Measurements from ENCODE around the gene ADRA2C.
"Not testable (repeated sequence)": the region's sequence is repeated elsewhere in the genome, so short reads cannot be mapped to it uniquely, and the experiment has no call there.

ADRA2C gene

GRCh38 chr4:3801521-3801920, 35.3 kb downstream of the ADRA2C start:
- no peak for DNase-seq

- no peak for DNase-seq
These were observed 35.9 kb downstream of the ADRA2C start for GRCh38 chr4:3801931-3802550.

- no peak for DNase-seq
These were observed 36.6 kb downstream of the ADRA2C start for GRCh38 chr4:3802571-3803474.

- no peak for DNase-seq
These were observed 37.3 kb downstream of the ADRA2C start for GRCh38 chr4:3803475-3803847.

- DNase-seq, result no peak
These were observed 37.8 kb downstream of the ADRA2C start for GRCh38 chr4:3803946-3804345.

GRCh38 chr4:3805026-3805425, 38.8 kb downstream of the ADRA2C start:
- no peak for DNase-seq

- DNase-seq, result no peak
These were observed 39.5 kb downstream of the ADRA2C start for GRCh38 chr4:3805731-3806130.

- DNase-seq, result no peak
These were observed 41.1 kb downstream of the ADRA2C start for GRCh38 chr4:3807311-3807710.

- no peak for DNase-seq
These were observed 41.8 kb downstream of the ADRA2C start for GRCh38 chr4:3807822-3808496.

GRCh38 chr4:3808597-3808996, 42.4 kb downstream of the ADRA2C start:
- no peak for DNase-seq

- DNase-seq, result no peak
These were observed 42.8 kb downstream of the ADRA2C start for GRCh38 chr4:3809028-3809427.

- no peak for DNase-seq
These were observed 43.4 kb downstream of the ADRA2C start for GRCh38 chr4:3809451-3810110.

- DNase-seq, result no peak
These were observed 44.0 kb downstream of the ADRA2C start for GRCh38 chr4:3810111-3810680.

- no peak for DNase-seq
These were observed 44.8 kb downstream of the ADRA2C start for GRCh38 chr4:3810796-3811485.

GRCh38 chr4:3811621-3812020, 45.4 kb downstream of the ADRA2C start:
- DNase-seq, result no peak

- DNase-seq, result no peak
These were observed 46.2 kb downstream of the ADRA2C start for GRCh38 chr4:3812211-3812934.

GRCh38 chr4:3813151-3814052, 47.2 kb downstream of the ADRA2C start:
- DNase-seq, result no peak

GRCh38 chr4:3814053-3814570, 47.9 kb downstream of the ADRA2C start:
- DNase-seq, result no peak

- not testable (repeated sequence) for DNase-seq
These were observed 48.7 kb downstream of the ADRA2C start for GRCh38 chr4:3814838-3815237.

GRCh38 chr4:3816256-3816825, 50.2 kb downstream of the ADRA2C start:
- DNase-seq, result no peak
